NOMO-1 treated with dmso at 0.1 percent for 144 hours (cell line): ENCODE measurements around the gene MGLL.
"Not testable (repeated sequence)": the region's sequence is repeated elsewhere in the genome, so short reads cannot be mapped to it uniquely, and the experiment has no call there.

Source experiments
- DNase-seq: peaks from one replicate; lab custom pipeline; 2025; ENCODE audit not compliant: unreplicated experiment; lab: John Stamatoyannopoulos, UW

MGLL gene

GRCh38 chr3:127692501-127693335 lies 129.6 kb downstream of the MGLL start:
- DNase-seq = no peak

GRCh38 chr3:127691974-127692373 lies 130.3 kb downstream of the MGLL start:
- DNase-seq = no peak

- DNase-seq = no peak
Measured at GRCh38 chr3:127691489-127691888, 130.8 kb downstream of the MGLL start.

GRCh38 chr3:127690823-127691452 lies 131.4 kb downstream of the MGLL start:
- no peak for DNase-seq

GRCh38 chr3:127690106-127690505 lies 132.2 kb downstream of the MGLL start:
- DNase-seq = no peak

GRCh38 chr3:127689266-127689860 lies 133.0 kb downstream of the MGLL start:
- DNase-seq = no peak

GRCh38 chr3:127688416-127689265 lies 133.7 kb downstream of the MGLL start:
- DNase-seq = no peak

GRCh38 chr3:127688022-127688415 lies 134.3 kb downstream of the MGLL start:
- no peak for DNase-seq

GRCh38 chr3:127687228-127687737 lies 135.0 kb downstream of the MGLL start:
- DNase-seq = no peak

GRCh38 chr3:127686512-127686894 lies 135.8 kb downstream of the MGLL start:
- no peak for DNase-seq

GRCh38 chr3:127685708-127686511 lies 136.4 kb downstream of the MGLL start:
- DNase-seq = no peak

- DNase-seq = no peak
Measured at GRCh38 chr3:127684871-127685707, 137.2 kb downstream of the MGLL start.

- no peak for DNase-seq
Measured at GRCh38 chr3:127682561-127682960, 139.8 kb downstream of the MGLL start.

GRCh38 chr3:127682175-127682554 lies 140.2 kb downstream of the MGLL start:
- not testable (repeated sequence) for DNase-seq

- no peak for DNase-seq
Measured at GRCh38 chr3:127680798-127681221, 141.5 kb downstream of the MGLL start.

- DNase-seq = no peak
Measured at GRCh38 chr3:127680146-127680661, 142.1 kb downstream of the MGLL start.

- DNase-seq = no peak
Measured at GRCh38 chr3:127679534-127680145, 142.7 kb downstream of the MGLL start.
